Panc1 (cell line): ENCODE results near the gene PATJ. TPM values are rescaled to one million over a fixed set of nuclear protein-coding genes. Genes with fewer than 3 reads are reported as not detected.

Experiments used
- ATAC-seq: fragments of 200-7000 bp; cut with Tn5 transposase; 2 replicates; pipeline ENCODE4 v1.9.1; 2020; ENCODE audit warnings: mild to moderate bottlenecking, moderate library complexity
- BruUV-seq: library from RNA; stranded (reverse); fragments of 400-500 nt; replicated peaks from 2 replicates; lab custom pipeline; 2021; lab: Mats Ljungman, UMichigan
- CTCF ChIA-PET: fragments of 300-600 bp; sonication (Branson Sonifier 250); formaldehyde crosslinking; loops from one replicate; lab custom pipeline; 2022; ENCODE audit warnings: antibody characterized with exemption; lab: Charles Lee
- POLR2A ChIA-PET: fragments of 300-600 bp; sonication (Branson Sonifier 250); formaldehyde crosslinking; loops from one replicate; lab custom pipeline; 2022; ENCODE audit warnings: antibody characterized with exemption; lab: Charles Lee
- DNase-seq: peaks from one replicate; pipeline ENCODE4 v3.0.0-alpha.2; 2010; ENCODE audit warnings: low read depth, low spot score
- H3K27ac ChIP-seq: 2 replicates; pipeline ENCODE4 v1.5.1; 2011; ENCODE audit warnings: mild to moderate bottlenecking, low read length, inconsistent platforms
- H3K27me3 ChIP-seq: fragments of 200-500 bp; sonication (Bioruptor generic); 2 replicates; pipeline ENCODE4 v1.6.0; 2014; ENCODE audit warnings: low read length, inconsistent platforms; ENCODE audit not compliant: control insufficient read depth, insufficient read depth
- H3K36me3 ChIP-seq: fragments of 200-500 bp; sonication (Bioruptor generic); 2 replicates; pipeline ENCODE4 v1.5.1; 2014; ENCODE audit warnings: inconsistent platforms, mild to moderate bottlenecking, low read length, moderate library complexity; ENCODE audit not compliant: control insufficient read depth, insufficient read depth
- H3K4me1 ChIP-seq: 2 replicates; pipeline ENCODE4 v1.5.1; 2011; ENCODE audit warnings: inconsistent platforms, mild to moderate bottlenecking, low read length, moderate library complexity; ENCODE audit not compliant: control insufficient read depth, insufficient read depth
- H3K4me3 ChIP-seq, 2 experiments: 2 replicates each; pipeline ENCODE4 v1.5.1; 2011 to 2012; ENCODE audit warnings: low read depth in 2 of 2, low read length in 2 of 2, mild to moderate bottlenecking in 2 of 2, inconsistent platforms in 1 of 2, moderate library complexity in 1 of 2
- H3K9me3 ChIP-seq: fragments of 200-500 bp; sonication (Bioruptor generic); 2 replicates; pipeline ENCODE4 v1.5.1; 2014; ENCODE audit warnings: low read depth, mild to moderate bottlenecking, inconsistent platforms, low read length, moderate library complexity; ENCODE audit not compliant: control insufficient read depth, insufficient read depth
- POLR2AphosphoS5 ChIP-seq: IDR thresholded peaks from 2 replicates; pipeline ENCODE4 v1.6.1; 2012; ENCODE audit warnings: mild to moderate bottlenecking, low read depth, low read length, moderate library complexity
- SIN3A ChIP-seq: IDR thresholded peaks from 2 replicates; pipeline ENCODE4 v1.6.1; 2012; ENCODE audit warnings: low read depth, mild to moderate bottlenecking, low read length, moderate library complexity, borderline replicate concordance; ENCODE audit not compliant: insufficient read depth
- TCF7L2 ChIP-seq: IDR thresholded peaks from 2 replicates; pipeline ENCODE4 v1.6.1; 2011; ENCODE audit warnings: mild to moderate bottlenecking, low read depth, low read length, inconsistent platforms
- in situ Hi-C: cut with HindIII; loops from 2 replicates; pipeline ENCODE4 v1.10.0; 2016; ENCODE audit warnings: low sequenced_read_pairs, low pct_unique_long_range_greater_than_20kb
- intact Hi-C: fragments of 100-400 bp; cut with micrococcal nuclease; formaldehyde crosslinking; loops from one replicate; pipeline ENCODE4 v1.10.0; 2022; ENCODE audit not compliant: unreplicated experiment
- total RNA-seq: library from RNA; stranded (reverse); gene quantifications from one replicate; pipeline ENCODE4 v1.2.1, GENCODE V29; 2021; ENCODE audit not compliant: unreplicated experiment
- TF ChIP-seq, protein P1 (sequence below): fragments of 450-650 bp; IDR thresholded peaks from 2 replicates; pipeline ENCODE4 v1.5.1; 2017; ENCODE audit warnings: mild to moderate bottlenecking
- TF ChIP-seq, protein P2 (sequence below), 2 experiments: IDR thresholded peaks; 2 replicates each; pipeline ENCODE4 v1.6.1; 2011 to 2012; ENCODE audit warnings: low read depth in 2 of 2, control low read depth in 1 of 2, low read length in 1 of 2, mild to moderate bottlenecking in 1 of 2, moderate library complexity in 1 of 2; ENCODE audit not compliant: insufficient read depth in 1 of 2

PATJ gene
- total RNA-seq, 1 experiment from 2014 or later, result 36.2 TPM

DNA sequence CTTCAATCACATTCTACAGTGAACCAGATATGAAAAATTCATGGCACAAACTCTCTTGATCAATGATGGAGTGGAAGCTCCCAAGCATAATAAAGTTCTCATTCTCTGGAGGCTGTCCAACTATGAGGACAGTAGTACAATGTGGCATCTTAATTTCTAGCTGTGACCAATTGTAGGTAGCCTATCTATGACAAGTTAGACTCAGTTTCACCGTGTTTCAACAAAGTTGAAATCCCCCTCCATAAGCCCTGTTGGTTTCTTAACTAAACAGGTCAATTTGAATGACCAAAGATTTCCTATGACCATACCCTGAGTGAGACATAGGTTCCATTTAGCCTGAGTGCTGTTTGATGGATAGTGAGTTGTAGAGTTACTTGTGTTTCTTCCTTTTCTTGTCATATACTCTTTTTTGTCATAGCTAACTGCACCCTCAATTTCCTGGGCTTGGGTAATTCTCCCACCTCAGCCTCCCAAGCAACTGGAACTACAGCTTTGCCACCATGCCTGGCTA is 11.8 kb downstream of the PATJ start:
- intact Hi-C loops, result no loop called here
- DNase-seq, result no peak
- Histone ChIP-seq H3K27ac (peak overlapping the region; percentile 36; the same call in 1 of the 2 replicates), H3K4me1 (peaks cover 16% of the 10 kb centered on the region; the same call in 1 of the 2 replicates), H3K9me3 (no peaks in the 10 kb centered on the region), H3K4me3 (no peak overlapping the region), H3K36me3 (no peaks in the 10 kb centered on the region), H3K27me3 (no peaks in the 10 kb centered on the region)
- ChIA-PET POLR2A (interaction anchor here (0.7 kb wide), 1 partner anchor 673 kb away, joined by 3 read pairs; no protein-coding TSS in a partner anchor), CTCF (interaction anchor here (0.6 kb wide), 1 partner anchor 16 kb away, joined by 5 read pairs; no protein-coding TSS in a partner anchor)
- ATAC-seq, result peak; percentile 59
- TF ChIP-seq, protein P1, sequence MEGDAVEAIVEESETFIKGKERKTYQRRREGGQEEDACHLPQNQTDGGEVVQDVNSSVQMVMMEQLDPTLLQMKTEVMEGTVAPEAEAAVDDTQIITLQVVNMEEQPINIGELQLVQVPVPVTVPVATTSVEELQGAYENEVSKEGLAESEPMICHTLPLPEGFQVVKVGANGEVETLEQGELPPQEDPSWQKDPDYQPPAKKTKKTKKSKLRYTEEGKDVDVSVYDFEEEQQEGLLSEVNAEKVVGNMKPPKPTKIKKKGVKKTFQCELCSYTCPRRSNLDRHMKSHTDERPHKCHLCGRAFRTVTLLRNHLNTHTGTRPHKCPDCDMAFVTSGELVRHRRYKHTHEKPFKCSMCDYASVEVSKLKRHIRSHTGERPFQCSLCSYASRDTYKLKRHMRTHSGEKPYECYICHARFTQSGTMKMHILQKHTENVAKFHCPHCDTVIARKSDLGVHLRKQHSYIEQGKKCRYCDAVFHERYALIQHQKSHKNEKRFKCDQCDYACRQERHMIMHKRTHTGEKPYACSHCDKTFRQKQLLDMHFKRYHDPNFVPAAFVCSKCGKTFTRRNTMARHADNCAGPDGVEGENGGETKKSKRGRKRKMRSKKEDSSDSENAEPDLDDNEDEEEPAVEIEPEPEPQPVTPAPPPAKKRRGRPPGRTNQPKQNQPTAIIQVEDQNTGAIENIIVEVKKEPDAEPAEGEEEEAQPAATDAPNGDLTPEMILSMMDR, result no peak
- TF ChIP-seq TCF7L2, result no peak
- no peak for TF ChIP-seq POLR2AphosphoS5
- TF ChIP-seq, protein P2, sequence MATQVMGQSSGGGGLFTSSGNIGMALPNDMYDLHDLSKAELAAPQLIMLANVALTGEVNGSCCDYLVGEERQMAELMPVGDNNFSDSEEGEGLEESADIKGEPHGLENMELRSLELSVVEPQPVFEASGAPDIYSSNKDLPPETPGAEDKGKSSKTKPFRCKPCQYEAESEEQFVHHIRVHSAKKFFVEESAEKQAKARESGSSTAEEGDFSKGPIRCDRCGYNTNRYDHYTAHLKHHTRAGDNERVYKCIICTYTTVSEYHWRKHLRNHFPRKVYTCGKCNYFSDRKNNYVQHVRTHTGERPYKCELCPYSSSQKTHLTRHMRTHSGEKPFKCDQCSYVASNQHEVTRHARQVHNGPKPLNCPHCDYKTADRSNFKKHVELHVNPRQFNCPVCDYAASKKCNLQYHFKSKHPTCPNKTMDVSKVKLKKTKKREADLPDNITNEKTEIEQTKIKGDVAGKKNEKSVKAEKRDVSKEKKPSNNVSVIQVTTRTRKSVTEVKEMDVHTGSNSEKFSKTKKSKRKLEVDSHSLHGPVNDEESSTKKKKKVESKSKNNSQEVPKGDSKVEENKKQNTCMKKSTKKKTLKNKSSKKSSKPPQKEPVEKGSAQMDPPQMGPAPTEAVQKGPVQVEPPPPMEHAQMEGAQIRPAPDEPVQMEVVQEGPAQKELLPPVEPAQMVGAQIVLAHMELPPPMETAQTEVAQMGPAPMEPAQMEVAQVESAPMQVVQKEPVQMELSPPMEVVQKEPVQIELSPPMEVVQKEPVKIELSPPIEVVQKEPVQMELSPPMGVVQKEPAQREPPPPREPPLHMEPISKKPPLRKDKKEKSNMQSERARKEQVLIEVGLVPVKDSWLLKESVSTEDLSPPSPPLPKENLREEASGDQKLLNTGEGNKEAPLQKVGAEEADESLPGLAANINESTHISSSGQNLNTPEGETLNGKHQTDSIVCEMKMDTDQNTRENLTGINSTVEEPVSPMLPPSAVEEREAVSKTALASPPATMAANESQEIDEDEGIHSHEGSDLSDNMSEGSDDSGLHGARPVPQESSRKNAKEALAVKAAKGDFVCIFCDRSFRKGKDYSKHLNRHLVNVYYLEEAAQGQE (IDR thresholded peaks at IDR 0.05; ENCODE audit: insufficient read depth in 1 of 2, low read depth in 2 of 2, low read length in 1 of 2), result no peak
- TF ChIP-seq SIN3A, result no peak
- in situ Hi-C loops, result no loop called here
- no TSS peak for BruUV-seq

DNA sequence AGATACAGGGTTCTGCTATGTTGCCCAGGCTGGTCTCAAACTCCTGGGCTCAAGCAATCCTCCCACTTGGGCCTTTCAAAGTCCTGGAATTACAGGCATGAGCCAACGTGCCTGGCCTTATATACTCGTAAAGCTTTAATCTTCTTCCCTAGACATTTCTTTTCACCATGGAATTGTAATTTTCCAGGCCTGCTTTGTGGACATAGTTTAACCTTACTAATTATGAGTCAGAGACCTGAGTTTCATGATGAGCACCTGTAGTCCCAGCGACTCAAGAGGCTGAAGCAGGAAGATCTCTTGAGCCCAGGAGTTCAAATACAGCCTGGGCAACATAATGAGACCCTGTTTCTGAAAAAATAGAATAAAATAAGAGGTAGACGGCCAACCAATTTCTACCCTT is 12.3 kb downstream of the PATJ start:
- intact Hi-C loops, result no loop called here
- ATAC-seq, result peak; percentile 85

More for the DNA sequence above, 12.3 kb downstream of the PATJ start:
- H3K4me3 ChIP-seq, result no peak overlapping the region
- ChIA-PET POLR2A (no interaction called here), CTCF (interaction anchor here (0.6 kb wide), 1 partner anchor 16 kb away, joined by 5 read pairs; no protein-coding TSS in a partner anchor)
- BruUV-seq, result no TSS peak
- in situ Hi-C loops, result no loop called here
- peak overlapping the region; percentile 36; the same call in 1 of the 2 replicates for H3K27ac ChIP-seq
- H3K4me1 ChIP-seq, result peaks cover 16% of the 10 kb centered on the region; the same call in 1 of the 2 replicates
- DNase-seq, result no peak
- H3K9me3 ChIP-seq, result no peaks in the 10 kb centered on the region
- H3K27me3 ChIP-seq, result no peaks in the 10 kb centered on the region
- H3K36me3 ChIP-seq, result no peaks in the 10 kb centered on the region
- no peak for TF ChIP-seq POLR2AphosphoS5
- no peak for TF ChIP-seq TCF7L2
- no peak for TF ChIP-seq SIN3A
- TF ChIP-seq, protein P1, result no peak
- TF ChIP-seq, protein P2 (IDR thresholded peaks at IDR 0.05; ENCODE audit: insufficient read depth in 1 of 2, low read depth in 2 of 2, low read length in 1 of 2), result no peak
